HCT116 (cell line): ENCODE results near the gene SNAI1. TPM values are rescaled to one million over a fixed set of nuclear protein-coding genes. Genes with fewer than 3 reads are reported as not detected.

Experiments
- ATAC-seq: fragments of 200-7000 bp; cut with Tn5 transposase; 2 replicates; pipeline ENCODE4 v1.9.1; 2020; ENCODE audit warnings: mild to moderate bottlenecking, moderate library complexity
- BruUV-seq: library from RNA; stranded (reverse); fragments of 400-500 nt; replicated peaks from 2 replicates; lab custom pipeline; 2021; lab: Mats Ljungman, UMichigan
- CTCF ChIA-PET: fragments of 300-600 bp; sonication (Branson Sonifier 250); formaldehyde crosslinking; loops from one replicate; lab custom pipeline; 2021; ENCODE audit warnings: antibody characterized with exemption; lab: Charles Lee
- POLR2A ChIA-PET: fragments of 300-600, 350-600 bp; sonication (Branson Sonifier 250); formaldehyde crosslinking; loops from one replicate; lab custom pipeline; 2021; ENCODE audit warnings: antibody characterized with exemption; lab: Charles Lee
- RAD21 ChIA-PET, 2 experiments: fragments of 300-600 bp; sonication (Branson Sonifier 250); formaldehyde crosslinking; loops; one replicate each; lab custom pipeline; 2023; ENCODE audit warnings: low total read pairs in 2 of 2; ENCODE audit not compliant: uncharacterized antibody in 2 of 2, unreplicated experiment in 2 of 2, low non-redundant PET in 1 of 2; lab: Charles Lee
- DNase-seq: peaks from one replicate; pipeline ENCODE4 v3.0.0-alpha.2; 2010; ENCODE audit warnings: low read depth, low spot score
- H2AFZ ChIP-seq: fragments of 200-600 bp; shearing (Covaris generic), sonication (generic); 2 replicates; pipeline ENCODE4 v1.6.1; 2017; ENCODE audit warnings: low read depth, mixed run types, mixed read lengths, antibody characterized with exemption, low read length; ENCODE audit not compliant: poor library complexity, severe bottlenecking
- H3K27ac ChIP-seq: 2 replicates; pipeline ENCODE4 v1.5.1; 2012; ENCODE audit warnings: low read depth, low read length
- H3K27me3 ChIP-seq: fragments of 200-600 bp; sonication (generic); 2 replicates; pipeline ENCODE4 v1.6.1; 2016; ENCODE audit warnings: mixed run types, low read length, mixed read lengths; ENCODE audit not compliant: insufficient read depth
- H3K36me3 ChIP-seq, 2 experiments: fragments of 200-500 bp in 1 of 2; fragments of 200-600 bp in 1 of 2; sonication (Bioruptor generic) in 1 of 2; sonication (generic) in 1 of 2; 2 replicates each; pipeline versions ENCODE4 v1.5.1 to v1.6.1; 2014 to 2016; ENCODE audit warnings: low read length in 2 of 2, inconsistent platforms in 1 of 2, mixed read lengths in 1 of 2, mixed run types in 1 of 2; ENCODE audit not compliant: insufficient read depth in 2 of 2, control insufficient read depth in 1 of 2
- H3K4me1 ChIP-seq, 2 experiments: fragments of 200-600 bp in 1 of 2; sonication (generic) in 1 of 2; 2 replicates each; pipeline versions ENCODE4 v1.5.1 to v1.6.1; 2012 to 2017; ENCODE audit warnings: low read length in 2 of 2, inconsistent platforms in 1 of 2, mild to moderate bottlenecking in 1 of 2, mixed read lengths in 1 of 2, mixed run types in 1 of 2, moderate library complexity in 1 of 2; ENCODE audit not compliant: insufficient read depth in 2 of 2, control insufficient read depth in 1 of 2
- H3K4me2 ChIP-seq: fragments of 200-600 bp; sonication (generic); 2 replicates; pipeline ENCODE4 v1.6.1; 2017; ENCODE audit warnings: mixed run types, low read length, mixed read lengths
- H3K4me3 ChIP-seq, 2 experiments: fragments of 200-600 bp in 1 of 2; sonication (generic) in 1 of 2; replicated peaks in 1 of 2; 2 replicates each; pipeline ENCODE4 v1.5.1; 2011 to 2016; ENCODE audit warnings: low read length in 2 of 2, control low read depth in 1 of 2, low read depth in 1 of 2, mild to moderate bottlenecking in 1 of 2, mixed read lengths in 1 of 2, mixed run types in 1 of 2
- H3K79me2 ChIP-seq: fragments of 200-600 bp; sonication (generic); 2 replicates; pipeline ENCODE4 v1.6.1; 2017; ENCODE audit warnings: mild to moderate bottlenecking, mixed run types, low read length, moderate library complexity, mixed read lengths; ENCODE audit not compliant: insufficient read depth
- H3K9ac ChIP-seq: fragments of 200-600 bp; sonication (generic); 2 replicates; pipeline ENCODE4 v1.6.1; 2016; ENCODE audit warnings: low read length, mixed read lengths
- H3K9me2 ChIP-seq: fragments of 200-600 bp; sonication (generic), shearing (Covaris generic); 2 replicates; pipeline ENCODE4 v1.6.1; 2017; ENCODE audit warnings: mixed run types, mild to moderate bottlenecking, moderate library complexity; ENCODE audit not compliant: insufficient read depth
- H3K9me3 ChIP-seq, 2 experiments: fragments of 200-500 bp in 1 of 2; fragments of 200-600 bp in 1 of 2; sonication (Bioruptor generic) in 1 of 2; sonication (generic) in 1 of 2; 2 replicates each; pipeline ENCODE4 v1.6.1; 2014 to 2017; ENCODE audit warnings: low read length in 2 of 2, mixed read lengths in 2 of 2, inconsistent platforms in 1 of 2, low read depth in 1 of 2, mild to moderate bottlenecking in 1 of 2, mixed run types in 1 of 2, moderate library complexity in 1 of 2; ENCODE audit not compliant: control insufficient read depth in 1 of 2, insufficient read depth in 1 of 2
- H4K20me1 ChIP-seq: fragments of 200-600 bp; sonication (generic), shearing (Covaris generic); 2 replicates; pipeline ENCODE4 v1.6.1; 2017; ENCODE audit warnings: mixed run types, mild to moderate bottlenecking, moderate library complexity; ENCODE audit not compliant: insufficient read depth
- CBX3 ChIP-seq: IDR thresholded peaks from 2 replicates; pipeline ENCODE4 v1.6.1; 2012; ENCODE audit warnings: low read depth
- CEBPB ChIP-seq: IDR thresholded peaks from 2 replicates; pipeline ENCODE4 v1.6.1; 2012; ENCODE audit warnings: low read depth
- CTCF ChIP-seq, 3 experiments: fragments of 200-600 bp in 1 of 3; sonication (generic) in 1 of 3; IDR thresholded peaks in 2 of 3; conservative IDR thresholded peaks in 1 of 3; 2 replicates each; pipeline ENCODE4 v1.5.1; 2012 to 2017; ENCODE audit warnings: low read depth in 2 of 3, low read length in 2 of 3, antibody characterized with exemption in 1 of 3, borderline replicate concordance in 1 of 3, control low read depth in 1 of 3, mild to moderate bottlenecking in 1 of 3, mixed read lengths in 1 of 3, mixed run types in 1 of 3, moderate library complexity in 1 of 3; ENCODE audit not compliant: insufficient read depth in 1 of 3
- EGR1 ChIP-seq: IDR thresholded peaks from 2 replicates; pipeline ENCODE4 v1.6.1; 2012; ENCODE audit warnings: low read depth
- ELF1 ChIP-seq: IDR thresholded peaks from 2 replicates; pipeline ENCODE4 v1.6.1; 2012; ENCODE audit warnings: low read depth, borderline replicate concordance
- EZH2 ChIP-seq: fragments of 200-600 bp; sonication (generic); IDR thresholded peaks from 2 replicates; pipeline ENCODE4 v1.6.1; 2017; ENCODE audit warnings: antibody characterized with exemption, mixed run types
- EZH2phosphoT487 ChIP-seq: fragments of 200-600 bp; IDR thresholded peaks from 2 replicates; pipeline ENCODE4 v1.6.1; 2018; ENCODE audit warnings: antibody characterized with exemption, borderline replicate concordance
- FOSL1 ChIP-seq: IDR thresholded peaks from 2 replicates; pipeline ENCODE4 v1.6.1; 2012; ENCODE audit warnings: low read depth
- POLR2AphosphoS5 ChIP-seq: IDR thresholded peaks from 2 replicates; pipeline ENCODE4 v1.6.1; 2011; ENCODE audit warnings: mild to moderate bottlenecking, low read depth, low read length, moderate library complexity
- RAD21 ChIP-seq: IDR thresholded peaks from 2 replicates; pipeline ENCODE4 v1.6.1; 2012; ENCODE audit warnings: low read depth, mild to moderate bottlenecking
- REST ChIP-seq: IDR thresholded peaks from 2 replicates; pipeline ENCODE4 v1.6.1; 2012; ENCODE audit warnings: low read depth
- SIN3A ChIP-seq: IDR thresholded peaks from 2 replicates; pipeline ENCODE4 v1.6.1; 2012; ENCODE audit warnings: low read depth
- SP1 ChIP-seq: IDR thresholded peaks from 2 replicates; pipeline ENCODE4 v1.6.1; 2012; ENCODE audit warnings: low read depth
- TCF7L2 ChIP-seq: IDR thresholded peaks from 2 replicates; pipeline ENCODE4 v1.7.0; 2011; ENCODE audit warnings: borderline replicate concordance, inconsistent platforms; ENCODE audit not compliant: insufficient read depth, insufficient read length; ENCODE audit errors: extremely low read depth
- YY1 ChIP-seq: IDR thresholded peaks from 2 replicates; pipeline ENCODE4 v1.6.1; 2011; ENCODE audit warnings: low read length, low read depth, moderate library complexity, mild to moderate bottlenecking; ENCODE audit not compliant: insufficient replicate concordance; ENCODE audit errors: extremely low read depth
- ZFX ChIP-seq: fragments of 450-650 bp; IDR thresholded peaks from 2 replicates; pipeline ENCODE4 v1.6.1; 2017
- ZNF274 ChIP-seq: fragments of 200-500 bp; sonication (Bioruptor generic); IDR thresholded peaks from 2 replicates; pipeline ENCODE4 v1.6.1; 2014; ENCODE audit warnings: mild to moderate bottlenecking, low read depth, low read length, inconsistent platforms
- intact Hi-C: fragments of 100-400 bp; cut with micrococcal nuclease; formaldehyde crosslinking; loops from 2 replicates; pipeline ENCODE4 v1.10.0; 2022
- total RNA-seq: library from RNA; stranded (reverse); gene quantifications from one replicate; pipeline ENCODE4 v1.2.1, GENCODE V29; 2021; ENCODE audit not compliant: unreplicated experiment
- TF ChIP-seq, protein P1 (sequence below): IDR thresholded peaks from 2 replicates; pipeline ENCODE4 v1.6.1; 2012
- TF ChIP-seq, protein P2 (sequence below): IDR thresholded peaks from 2 replicates; pipeline ENCODE4 v1.6.1; 2012

Gene SNAI1
- total RNA-seq, 1 experiment from 2014 or later = 13.4 TPM

DNA sequence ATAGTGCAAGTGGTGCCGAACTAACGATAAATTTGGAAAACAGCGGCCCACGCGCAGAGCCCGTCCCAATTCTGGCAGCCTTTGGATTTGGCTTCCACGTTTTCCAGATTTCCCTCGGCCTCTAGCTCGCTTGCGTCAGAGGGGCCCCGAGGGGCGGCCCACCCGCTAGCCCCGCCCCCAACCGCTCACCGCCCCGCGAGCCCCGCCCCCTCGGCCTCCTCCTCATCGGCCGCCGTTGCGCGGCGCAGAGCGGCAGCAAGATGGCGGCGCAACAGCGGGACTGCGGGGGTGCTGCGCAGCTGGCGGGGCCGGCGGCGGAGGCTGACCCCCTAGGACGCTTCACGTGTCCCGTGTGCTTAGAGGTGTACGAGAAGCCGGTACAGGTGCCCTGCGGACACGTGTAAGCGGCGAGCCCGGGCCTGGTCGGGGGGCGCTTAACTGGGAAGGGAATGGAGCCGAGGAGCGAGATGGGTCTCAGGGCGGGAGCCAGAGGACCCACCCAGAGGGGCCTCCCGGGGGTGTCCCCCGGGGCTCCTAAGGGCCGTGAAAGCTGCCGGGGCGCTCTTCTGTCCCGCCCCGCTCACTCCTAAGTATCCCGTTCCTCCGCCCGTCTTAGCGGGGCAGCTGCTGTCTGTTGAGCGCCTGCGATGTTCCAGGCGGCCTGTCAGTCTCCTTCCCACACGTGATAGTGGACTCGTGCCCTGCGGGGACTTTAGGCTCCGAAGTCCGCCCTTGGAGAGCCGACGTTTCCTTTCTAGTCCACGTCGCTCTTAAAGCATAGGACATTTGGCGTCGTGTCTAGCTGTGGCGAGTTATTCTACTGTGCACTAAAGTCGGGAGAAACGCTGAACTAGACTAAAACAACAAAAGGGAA lies 46.4 kb upstream of the SNAI1 start, which contains the start of gene RNF114:
Gene RNF114 (plus strand): TSS at position 245 of the 874 bp plus-strand sequence. CDS start 16 bp downstream, at position 261.
- DNase-seq (peak; percentile 83), ATAC-seq (peak; percentile 89)
- Histone ChIP-seq H3K4me3 (peak within 1 kb of the TSS; percentile 96 to 99), H3K4me1 (peaks cover 18 to 27% of the 10 kb centered on the region in 2 experiments), H3K27me3 (no peaks in the 10 kb centered on the region), H3K36me3 (peaks cover 6% of the 10 kb centered on the region in 2 experiments; a peak in 1 of 4 replicates), H3K79me2 (peaks cover 50% of the 10 kb centered on the region), H4K20me1 (no peaks in the 10 kb centered on the region), H3K9ac (peak within 1 kb of the TSS; percentile 97), H3K9me3 (no peaks in the 10 kb centered on the region), H3K4me2 (peak within 1 kb of the TSS; percentile 75), H3K9me2 (no peaks in the 10 kb centered on the region), H2AFZ (peak within 1 kb of the TSS; percentile 98), H3K27ac (peak within 1 kb of the TSS; percentile 65)
- BruUV-seq = no TSS peak
- POLR2A ChIA-PET = interaction anchor here (0.7 to 1.3 kb wide), 3 partner anchors 21 to 592 kb away, joined by 3 read pairs; no protein-coding TSS in a partner anchor
- intact Hi-C loops = loop anchor here (1.0 kb wide), 1 partner anchor 8 kb away; no protein-coding TSS in a partner anchor
- CTCF ChIA-PET = interaction anchor here (0.8 to 3.0 kb wide), 6 partner anchors 29 to 328 kb away, joined by 3 to 10 read pairs (median 4); no protein-coding TSS in a partner anchor
- RAD21 ChIA-PET = no interaction called here
- TF ChIP-seq YY1 (peak; percentile 98), RAD21 (no peak), SP1 (peak; percentile 89), ELF1 (no peak), EZH2phosphoT487 (no peak), REST (no peak), CEBPB (peak; percentile 63; the same call in 1 of the 2 replicates), ZNF274 (no peak), SIN3A (peak; percentile 90), CBX3 (0 out of 2 replicates have a peak, but pooled peaks have one; percentile 45), EZH2 (no peak), ZFX (peak; percentile 33; the same call in 1 of the 2 replicates), POLR2AphosphoS5 (peak; percentile 94), TCF7L2 (no peak), EGR1 (peak; percentile 78), FOSL1 (no peak), CTCF (IDR thresholded peaks at IDR 0.05 in 2 of 3, conservative IDR thresholded peaks at IDR 0.05 in 1 of 3; ENCODE audit: borderline replicate concordance in 1 of 3, insufficient read depth in 1 of 3, low read depth in 2 of 3, low read length in 2 of 3) (no peak)
- TF ChIP-seq, protein P1, sequence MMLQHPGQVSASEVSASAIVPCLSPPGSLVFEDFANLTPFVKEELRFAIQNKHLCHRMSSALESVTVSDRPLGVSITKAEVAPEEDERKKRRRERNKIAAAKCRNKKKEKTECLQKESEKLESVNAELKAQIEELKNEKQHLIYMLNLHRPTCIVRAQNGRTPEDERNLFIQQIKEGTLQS = no peak
- TF ChIP-seq, protein P2, sequence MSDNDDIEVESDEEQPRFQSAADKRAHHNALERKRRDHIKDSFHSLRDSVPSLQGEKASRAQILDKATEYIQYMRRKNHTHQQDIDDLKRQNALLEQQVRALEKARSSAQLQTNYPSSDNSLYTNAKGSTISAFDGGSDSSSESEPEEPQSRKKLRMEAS = peak; percentile 74; the same call in 1 of the 2 replicates
